HL-60 (cell line): Measurements from ENCODE around the gene AZIN2.

Experiments used
- TF ChIP-seq, protein P1 (sequence below): IDR thresholded peaks from 2 replicates; pipeline ENCODE4 v1.6.1; 2012; ENCODE audit warnings: low read depth; ENCODE audit not compliant: insufficient replicate concordance
- TF ChIP-seq, protein P2 (sequence below): IDR thresholded peaks from one replicate; pipeline ENCODE4 v1.5.1; 2011; ENCODE audit warnings: low read length, control low read depth, inconsistent platforms; ENCODE audit not compliant: insufficient read depth

- TF ChIP-seq, protein P1, sequence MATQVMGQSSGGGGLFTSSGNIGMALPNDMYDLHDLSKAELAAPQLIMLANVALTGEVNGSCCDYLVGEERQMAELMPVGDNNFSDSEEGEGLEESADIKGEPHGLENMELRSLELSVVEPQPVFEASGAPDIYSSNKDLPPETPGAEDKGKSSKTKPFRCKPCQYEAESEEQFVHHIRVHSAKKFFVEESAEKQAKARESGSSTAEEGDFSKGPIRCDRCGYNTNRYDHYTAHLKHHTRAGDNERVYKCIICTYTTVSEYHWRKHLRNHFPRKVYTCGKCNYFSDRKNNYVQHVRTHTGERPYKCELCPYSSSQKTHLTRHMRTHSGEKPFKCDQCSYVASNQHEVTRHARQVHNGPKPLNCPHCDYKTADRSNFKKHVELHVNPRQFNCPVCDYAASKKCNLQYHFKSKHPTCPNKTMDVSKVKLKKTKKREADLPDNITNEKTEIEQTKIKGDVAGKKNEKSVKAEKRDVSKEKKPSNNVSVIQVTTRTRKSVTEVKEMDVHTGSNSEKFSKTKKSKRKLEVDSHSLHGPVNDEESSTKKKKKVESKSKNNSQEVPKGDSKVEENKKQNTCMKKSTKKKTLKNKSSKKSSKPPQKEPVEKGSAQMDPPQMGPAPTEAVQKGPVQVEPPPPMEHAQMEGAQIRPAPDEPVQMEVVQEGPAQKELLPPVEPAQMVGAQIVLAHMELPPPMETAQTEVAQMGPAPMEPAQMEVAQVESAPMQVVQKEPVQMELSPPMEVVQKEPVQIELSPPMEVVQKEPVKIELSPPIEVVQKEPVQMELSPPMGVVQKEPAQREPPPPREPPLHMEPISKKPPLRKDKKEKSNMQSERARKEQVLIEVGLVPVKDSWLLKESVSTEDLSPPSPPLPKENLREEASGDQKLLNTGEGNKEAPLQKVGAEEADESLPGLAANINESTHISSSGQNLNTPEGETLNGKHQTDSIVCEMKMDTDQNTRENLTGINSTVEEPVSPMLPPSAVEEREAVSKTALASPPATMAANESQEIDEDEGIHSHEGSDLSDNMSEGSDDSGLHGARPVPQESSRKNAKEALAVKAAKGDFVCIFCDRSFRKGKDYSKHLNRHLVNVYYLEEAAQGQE = no peak
- TF ChIP-seq, protein P2, sequence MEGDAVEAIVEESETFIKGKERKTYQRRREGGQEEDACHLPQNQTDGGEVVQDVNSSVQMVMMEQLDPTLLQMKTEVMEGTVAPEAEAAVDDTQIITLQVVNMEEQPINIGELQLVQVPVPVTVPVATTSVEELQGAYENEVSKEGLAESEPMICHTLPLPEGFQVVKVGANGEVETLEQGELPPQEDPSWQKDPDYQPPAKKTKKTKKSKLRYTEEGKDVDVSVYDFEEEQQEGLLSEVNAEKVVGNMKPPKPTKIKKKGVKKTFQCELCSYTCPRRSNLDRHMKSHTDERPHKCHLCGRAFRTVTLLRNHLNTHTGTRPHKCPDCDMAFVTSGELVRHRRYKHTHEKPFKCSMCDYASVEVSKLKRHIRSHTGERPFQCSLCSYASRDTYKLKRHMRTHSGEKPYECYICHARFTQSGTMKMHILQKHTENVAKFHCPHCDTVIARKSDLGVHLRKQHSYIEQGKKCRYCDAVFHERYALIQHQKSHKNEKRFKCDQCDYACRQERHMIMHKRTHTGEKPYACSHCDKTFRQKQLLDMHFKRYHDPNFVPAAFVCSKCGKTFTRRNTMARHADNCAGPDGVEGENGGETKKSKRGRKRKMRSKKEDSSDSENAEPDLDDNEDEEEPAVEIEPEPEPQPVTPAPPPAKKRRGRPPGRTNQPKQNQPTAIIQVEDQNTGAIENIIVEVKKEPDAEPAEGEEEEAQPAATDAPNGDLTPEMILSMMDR = no peak
Measured at GRCh38 chr1:33141781-33142180, 60.8 kb downstream of the AZIN2 start.
